DND-41 (cell line): ENCODE data around the gene CCDC116.

Experiments
- ATAC-seq: fragments of 200-7000 bp; cut with Tn5 transposase; 3 replicates; pipeline ENCODE4 v1.9.1; 2021; ENCODE audit warnings: low read depth; ENCODE audit not compliant: insufficient read depth
- DNase-seq: peaks from one replicate; pipeline ENCODE4 v3.0.0-alpha.2; 2020
- H2AFZ ChIP-seq: 2 replicates; pipeline ENCODE4 v1.6.0; 2012; ENCODE audit warnings: low read depth, low read length
- H3K27ac ChIP-seq: 2 replicates; pipeline ENCODE4 v1.5.1; 2012; ENCODE audit warnings: low read length, inconsistent platforms
- H3K27me3 ChIP-seq: fragments of 200-600 bp; sonication (generic); 2 replicates; pipeline ENCODE4 v1.6.0; 2012; ENCODE audit warnings: low read length, mild to moderate bottlenecking, inconsistent platforms; ENCODE audit not compliant: insufficient read depth, poor library complexity
- H3K36me3 ChIP-seq: 2 replicates; pipeline ENCODE4 v1.5.1; 2012; ENCODE audit warnings: low read length, inconsistent platforms; ENCODE audit not compliant: insufficient read depth
- H3K4me1 ChIP-seq: 2 replicates; pipeline ENCODE4 v1.5.1; 2012; ENCODE audit warnings: mild to moderate bottlenecking, low read length; ENCODE audit not compliant: insufficient read depth
- H3K4me2 ChIP-seq: 2 replicates; pipeline ENCODE4 v1.6.0; 2012; ENCODE audit warnings: mild to moderate bottlenecking, moderate library complexity, low read length, inconsistent platforms; ENCODE audit not compliant: insufficient read depth
- H3K4me3 ChIP-seq, 2 experiments: fragments of 200-600 bp in 1 of 2; shearing (Covaris generic) in 1 of 2; 2 replicates each; pipeline ENCODE4 v1.5.1; 2012 to 2016; ENCODE audit warnings: inconsistent platforms in 2 of 2, low read length in 2 of 2, mild to moderate bottlenecking in 2 of 2, low read depth in 1 of 2, moderate library complexity in 1 of 2
- H3K79me2 ChIP-seq: 2 replicates; pipeline ENCODE4 v1.6.0; 2012; ENCODE audit warnings: low read length, inconsistent platforms; ENCODE audit not compliant: insufficient read depth
- H3K9ac ChIP-seq: 2 replicates; pipeline ENCODE4 v1.6.0; 2012; ENCODE audit warnings: low read depth, mild to moderate bottlenecking, inconsistent platforms, low read length, moderate library complexity
- H3K9me3 ChIP-seq: 2 replicates; pipeline ENCODE4 v1.5.1; 2012; ENCODE audit warnings: low read length, moderate library complexity, mild to moderate bottlenecking, inconsistent platforms; ENCODE audit not compliant: insufficient read depth, severe bottlenecking
- H4K20me1 ChIP-seq: 2 replicates; pipeline ENCODE4 v1.6.0; 2012; ENCODE audit warnings: low read length; ENCODE audit not compliant: insufficient read depth
- CTCF ChIP-seq: IDR thresholded peaks from 2 replicates; pipeline ENCODE4 v1.5.1; 2012; ENCODE audit warnings: borderline replicate concordance, low read length, moderate library complexity, mild to moderate bottlenecking; ENCODE audit not compliant: poor library complexity, severe bottlenecking; ENCODE audit errors: extremely low read depth
- EZH2 ChIP-seq: IDR thresholded peaks from 3 replicates; pipeline ENCODE4 v1.6.1; 2012; ENCODE audit warnings: borderline replicate concordance, low read depth, mild to moderate bottlenecking, moderate library complexity, low read length, inconsistent platforms; ENCODE audit not compliant: severe bottlenecking

The CCDC116 gene

GRCh38 chr22:21666786-21667185, 34.2 kb downstream of the CCDC116 start:
- Histone ChIP-seq H3K9ac (peak overlapping the region; percentile 77), H3K36me3 (peaks cover 24% of the 10 kb centered on the region), H3K4me3 (peak overlapping the region; percentile 84 to 99; a peak in 3 of 4 replicates), H3K79me2 (peaks cover 47% of the 10 kb centered on the region), H3K4me1 (peaks cover 25% of the 10 kb centered on the region), H3K27me3 (no peaks in the 10 kb centered on the region), H3K27ac (peak overlapping the region; percentile 22; the same call in 1 of the 2 replicates), H2AFZ (no peak overlapping the region), H3K4me2 (peak overlapping the region; percentile 72), H3K9me3 (no peaks in the 10 kb centered on the region), H4K20me1 (no peaks in the 10 kb centered on the region)
- TF ChIP-seq CTCF = no peak
- no peak for TF ChIP-seq EZH2
- DNase-seq = no peak
- ATAC-seq = no peak

GRCh38 chr22:21669026-21669425, 36.5 kb downstream of the CCDC116 start:
- Histone ChIP-seq H3K4me1 (peaks cover 25% of the 10 kb centered on the region), H3K4me3 (no peak overlapping the region), H3K79me2 (peaks cover 47% of the 10 kb centered on the region), H3K27ac (no peak overlapping the region), H3K27me3 (no peaks in the 10 kb centered on the region), H3K4me2 (no peak overlapping the region), H3K9me3 (no peaks in the 10 kb centered on the region), H4K20me1 (0 out of 2 replicates have a peak, but pooled peaks cover 5% of the 10 kb centered on the region), H3K9ac (no peak overlapping the region), H3K36me3 (peaks cover 46% of the 10 kb centered on the region), H2AFZ (no peak overlapping the region)
- TF ChIP-seq EZH2 (no peak), CTCF (no peak)
- DNase-seq = no peak
- ATAC-seq = no peak

- TF ChIP-seq EZH2 (no peak), CTCF (no peak)
- peaks cover 9% of the 10 kb centered on the region for H3K4me1 ChIP-seq
- H3K9me3 ChIP-seq = no peaks in the 10 kb centered on the region
- ATAC-seq (no peak), DNase-seq (no peak)
- H3K79me2 ChIP-seq = peaks cover 30% of the 10 kb centered on the region
- H3K4me3 ChIP-seq = no peak overlapping the region
- no peak overlapping the region for H3K4me2 ChIP-seq
- H3K9ac ChIP-seq = no peak overlapping the region
- 0 out of 2 replicates have a peak, but pooled peaks cover 5% of the 10 kb centered on the region for H4K20me1 ChIP-seq
- no peaks in the 10 kb centered on the region for H3K27me3 ChIP-seq
- no peak overlapping the region for H3K27ac ChIP-seq
- peaks cover 63% of the 10 kb centered on the region for H3K36me3 ChIP-seq
- H2AFZ ChIP-seq = no peak overlapping the region
Observed at GRCh38 chr22:21672107-21672629, 39.6 kb downstream of the CCDC116 start.
